ENCODE data around the gene ITCH.

DNA sequence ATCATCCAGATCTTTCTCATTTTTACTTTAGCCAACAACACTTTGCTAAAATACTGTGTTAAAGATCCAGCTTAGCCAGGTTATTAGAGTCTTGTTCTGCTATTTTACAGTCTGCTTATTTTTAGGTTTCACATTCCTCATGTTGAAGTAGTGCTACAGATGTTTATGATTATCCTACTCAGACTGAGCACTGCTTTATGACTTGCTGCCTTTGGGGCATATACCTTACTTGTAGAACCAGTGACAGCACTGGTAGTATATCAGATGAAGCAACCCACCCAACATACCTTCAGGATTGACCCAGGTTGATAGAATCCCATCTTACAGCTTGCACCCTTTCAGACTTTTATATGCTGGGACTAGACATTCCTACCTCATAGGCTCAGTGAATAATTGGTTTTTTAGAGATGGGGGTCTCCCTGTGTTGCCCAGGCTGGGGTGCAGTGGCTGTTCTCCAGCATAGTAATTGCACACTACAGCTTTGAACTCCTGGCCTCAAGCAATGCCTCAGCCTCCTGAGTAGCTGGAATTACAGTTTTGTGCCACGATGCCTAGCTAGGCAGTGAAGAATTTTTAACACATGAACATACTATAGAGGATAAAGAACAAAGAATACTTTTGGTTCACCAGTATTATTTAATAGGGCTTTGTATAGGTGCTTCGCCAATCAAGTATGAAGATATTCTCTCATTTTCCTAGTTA lies 89.4 kb downstream of the ITCH start:
- TF ChIP-seq, protein P1, sequence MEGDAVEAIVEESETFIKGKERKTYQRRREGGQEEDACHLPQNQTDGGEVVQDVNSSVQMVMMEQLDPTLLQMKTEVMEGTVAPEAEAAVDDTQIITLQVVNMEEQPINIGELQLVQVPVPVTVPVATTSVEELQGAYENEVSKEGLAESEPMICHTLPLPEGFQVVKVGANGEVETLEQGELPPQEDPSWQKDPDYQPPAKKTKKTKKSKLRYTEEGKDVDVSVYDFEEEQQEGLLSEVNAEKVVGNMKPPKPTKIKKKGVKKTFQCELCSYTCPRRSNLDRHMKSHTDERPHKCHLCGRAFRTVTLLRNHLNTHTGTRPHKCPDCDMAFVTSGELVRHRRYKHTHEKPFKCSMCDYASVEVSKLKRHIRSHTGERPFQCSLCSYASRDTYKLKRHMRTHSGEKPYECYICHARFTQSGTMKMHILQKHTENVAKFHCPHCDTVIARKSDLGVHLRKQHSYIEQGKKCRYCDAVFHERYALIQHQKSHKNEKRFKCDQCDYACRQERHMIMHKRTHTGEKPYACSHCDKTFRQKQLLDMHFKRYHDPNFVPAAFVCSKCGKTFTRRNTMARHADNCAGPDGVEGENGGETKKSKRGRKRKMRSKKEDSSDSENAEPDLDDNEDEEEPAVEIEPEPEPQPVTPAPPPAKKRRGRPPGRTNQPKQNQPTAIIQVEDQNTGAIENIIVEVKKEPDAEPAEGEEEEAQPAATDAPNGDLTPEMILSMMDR (conservative IDR thresholded peaks at IDR 0.05; ENCODE audit: low read length), result no peak
- TF ChIP-seq EZH2phosphoT487 (IDR thresholded peaks at IDR 0.05; ENCODE audit: borderline replicate concordance, low read depth, low read length), result no peak
